ENCODE results near the gene COL25A1.

- TF ChIP-seq CTCF (IDR thresholded peaks at IDR 0.05; ENCODE audit: insufficient read depth, low read depth, low read length) = no peak
- TF ChIP-seq EZH2 (IDR thresholded peaks at IDR 0.05; ENCODE audit: insufficient read depth, low read length) = peak; percentile 57
Observed at GRCh38 chr4:109301651-109302360, 652 bp downstream of the COL25A1 start.

Data from astrocyte (in vitro differentiated cells and primary cell).